HG03135 (cell line): ENCODE measurements around the gene RRAS2.
"Not testable (repeated sequence)": the region's sequence is repeated elsewhere in the genome, so short reads cannot be mapped to it uniquely, and the experiment has no call there.

Experiments used
- ATAC-seq: cut with Tn5 transposase; IDR thresholded peaks from one replicate; pipeline ENCODE4 v1.9.1; 2021; ENCODE audit warnings: mild to moderate bottlenecking, moderate library complexity; ENCODE audit not compliant: unreplicated experiment

RRAS2 gene

DNA sequence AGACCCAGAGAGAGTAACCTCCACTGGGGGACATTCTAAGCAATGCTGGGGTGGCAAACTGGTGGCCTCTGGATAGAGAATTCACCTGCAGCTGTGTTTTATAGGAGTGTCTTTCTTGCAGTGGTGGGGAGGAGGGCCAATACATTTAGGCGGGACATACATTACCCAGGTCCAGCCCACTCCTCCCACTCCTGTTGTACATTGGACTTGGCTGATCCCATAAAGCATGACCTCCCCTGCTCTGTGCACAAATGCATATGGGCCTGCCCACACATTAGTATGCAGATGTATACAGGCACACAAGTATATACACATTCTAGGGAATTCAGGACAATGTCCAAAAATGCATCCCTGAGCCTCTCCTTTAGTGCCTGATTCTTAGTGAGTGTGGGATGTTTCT lies 99.1 kb downstream of the RRAS2 start:
- no peak for ATAC-seq

DNA sequence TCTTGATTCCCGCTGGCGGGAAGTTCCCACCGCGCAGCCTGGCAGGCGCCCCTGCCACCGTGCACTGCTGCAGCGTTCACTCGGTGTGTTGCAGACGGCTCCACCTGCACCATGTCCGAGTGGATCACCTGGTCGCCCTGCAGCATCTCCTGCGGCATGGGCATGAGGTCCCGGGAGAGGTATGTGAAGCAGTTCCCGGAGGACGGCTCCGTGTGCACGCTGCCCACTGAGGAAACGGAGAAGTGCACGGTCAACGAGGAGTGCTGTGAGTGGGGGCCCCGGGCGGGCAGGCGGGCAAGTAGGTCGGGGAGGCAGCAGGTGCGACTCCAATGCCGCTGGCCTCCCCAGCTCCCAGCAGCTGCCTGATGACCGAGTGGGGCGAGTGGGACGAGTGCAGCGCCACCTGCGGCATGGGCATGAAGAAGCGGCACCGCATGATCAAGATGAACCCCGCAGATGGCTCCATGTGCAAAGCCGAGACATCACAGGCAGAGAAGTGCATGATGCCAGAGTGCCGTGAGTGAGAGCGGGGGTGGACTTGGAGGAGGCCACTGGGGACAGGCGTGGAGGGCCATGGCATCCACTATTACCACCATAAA lies 99.7 kb downstream of the RRAS2 start:
- ATAC-seq = no peak

DNA sequence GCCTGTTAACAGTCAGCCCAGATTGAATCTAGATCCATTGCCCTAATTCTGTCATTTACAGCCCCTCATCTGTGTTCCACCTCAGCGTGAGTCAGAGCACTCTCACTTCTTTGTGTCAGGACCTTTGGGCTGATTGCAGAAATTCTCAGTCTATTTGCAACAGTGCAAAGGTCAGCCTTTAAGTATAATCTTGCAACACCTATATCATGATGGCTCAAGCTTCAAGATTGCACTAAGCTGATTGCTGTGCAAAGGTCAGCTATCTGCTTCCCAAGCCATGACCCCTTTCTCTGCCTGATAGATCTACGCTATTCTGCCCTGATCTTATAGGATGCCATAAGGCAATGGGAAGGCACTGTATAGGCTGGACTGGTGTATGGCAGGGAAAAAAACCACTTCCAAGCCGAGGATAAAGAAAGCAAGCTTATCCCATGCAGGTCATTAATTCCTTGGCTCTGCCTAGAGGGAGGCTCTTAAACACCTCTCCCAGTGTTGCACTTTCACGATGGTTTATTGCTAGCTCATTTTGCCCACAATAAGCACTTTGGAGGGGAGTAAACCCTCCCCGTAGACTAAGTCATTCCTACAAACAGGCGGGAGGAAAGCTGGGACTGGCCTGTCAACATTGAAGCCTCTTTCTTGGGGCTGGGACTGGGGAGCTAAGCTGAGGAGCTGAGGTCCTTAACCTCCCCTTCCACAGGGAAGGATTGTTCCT lies 100.6 kb downstream of the RRAS2 start:
- ATAC-seq = no peak

DNA sequence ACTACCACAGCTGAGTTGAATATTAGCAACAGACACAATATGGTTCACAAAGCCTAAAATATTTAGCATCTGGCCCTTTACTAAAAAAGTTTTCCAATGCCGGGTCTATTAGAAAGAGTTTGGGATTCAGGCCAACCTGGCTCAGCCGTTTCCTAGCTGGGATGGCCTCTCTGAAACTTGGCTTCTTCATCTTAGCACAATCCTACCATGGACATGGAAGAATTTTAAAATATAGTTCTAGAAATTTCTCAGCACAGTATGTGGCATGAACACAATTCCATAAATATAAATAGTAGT lies 103.8 kb downstream of the RRAS2 start:
- ATAC-seq = no peak

DNA sequence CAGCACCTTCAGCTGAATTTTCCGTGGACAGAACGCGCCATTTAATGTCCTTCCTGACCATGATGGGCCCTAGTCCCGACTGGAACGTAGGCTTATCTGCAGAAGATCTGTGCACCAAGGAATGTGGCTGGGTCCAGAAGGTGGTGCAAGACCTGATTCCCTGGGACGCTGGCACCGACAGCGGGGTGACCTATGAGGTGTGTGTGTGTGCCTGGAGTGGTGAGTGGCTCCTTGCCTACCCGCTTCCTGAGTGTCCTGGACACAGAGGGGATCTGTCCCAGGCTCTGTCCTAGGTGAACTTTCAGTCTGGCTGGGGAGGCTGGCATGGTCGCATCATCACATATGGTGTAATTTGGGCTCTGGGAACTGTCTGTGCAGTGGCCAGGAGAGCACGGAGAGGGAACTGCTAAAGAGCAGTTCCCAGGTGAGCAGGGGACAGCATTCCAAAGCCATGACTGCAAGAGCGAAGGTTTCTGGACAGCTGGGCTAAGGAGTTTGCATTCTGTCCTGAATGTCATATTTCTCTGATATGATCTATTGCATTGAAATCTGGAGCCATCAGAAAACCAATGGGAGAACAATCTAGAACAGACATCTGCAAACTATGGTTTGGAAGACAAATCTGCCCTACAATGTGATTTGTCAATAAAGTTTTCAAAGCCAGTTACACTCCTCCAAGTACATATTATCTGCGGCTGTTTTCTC lies 104.3 kb downstream of the RRAS2 start:
- ATAC-seq = no peak

DNA sequence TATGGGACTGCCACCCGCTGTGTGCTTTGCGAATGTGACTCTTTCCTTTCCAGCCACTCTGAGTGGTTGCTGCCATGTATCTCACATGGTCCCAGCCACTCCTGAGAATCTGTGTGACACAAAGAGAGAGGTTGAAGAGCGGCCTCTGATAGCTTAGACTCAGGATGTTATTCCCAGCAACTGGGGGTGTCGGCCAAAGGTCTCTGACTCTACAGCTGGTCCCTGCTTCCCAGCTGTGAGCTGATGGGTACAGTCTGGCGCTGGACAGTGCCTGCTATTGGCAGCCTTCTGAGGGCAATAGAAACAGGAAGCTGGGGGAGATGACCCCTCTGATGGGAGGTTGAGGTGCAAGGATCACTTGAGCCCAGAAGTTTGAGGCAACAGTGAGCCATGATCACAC lies 105.1 kb downstream of the RRAS2 start:
- no peak for ATAC-seq

DNA sequence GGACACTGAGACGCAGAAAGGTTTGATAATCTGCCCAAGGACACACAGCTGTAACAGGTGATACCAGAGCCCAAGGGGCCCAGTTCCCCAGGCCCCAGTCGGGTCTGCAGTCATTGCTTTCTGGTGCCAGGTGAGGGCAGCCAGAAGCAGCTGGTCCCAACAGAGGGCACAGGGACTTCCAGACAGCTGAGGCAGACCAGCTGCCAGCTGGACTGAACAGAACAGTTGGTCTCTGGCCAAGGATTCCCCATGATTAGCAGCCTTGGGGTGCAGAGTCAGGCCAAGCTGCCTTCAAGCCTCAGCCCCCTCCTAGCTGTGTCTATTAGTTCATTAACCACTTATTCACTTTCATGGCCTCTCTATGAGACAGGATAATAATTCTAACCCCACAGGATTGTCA lies 105.6 kb downstream of the RRAS2 start:
- no peak for ATAC-seq

DNA sequence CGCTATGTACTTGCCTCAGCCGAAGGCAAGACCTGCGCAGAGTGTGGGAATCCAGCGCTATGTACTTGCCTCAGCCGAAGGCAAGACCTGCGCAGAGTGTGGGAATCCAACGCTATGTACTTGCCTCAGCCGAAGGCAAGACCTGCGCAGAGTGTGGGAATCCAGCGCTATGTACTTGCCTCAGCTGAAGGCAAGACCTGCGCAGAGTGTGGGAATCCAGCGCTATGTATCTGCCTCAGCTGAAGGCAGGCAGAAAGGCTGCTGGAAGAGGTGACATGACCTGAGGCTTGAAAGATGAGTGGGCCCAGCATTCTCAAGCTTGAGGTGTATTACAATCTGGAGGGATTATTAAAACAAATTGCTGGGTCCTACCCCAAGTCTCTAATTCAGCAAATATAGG lies 106.5 kb downstream of the RRAS2 start:
- ATAC-seq = not testable (repeated sequence)

DNA sequence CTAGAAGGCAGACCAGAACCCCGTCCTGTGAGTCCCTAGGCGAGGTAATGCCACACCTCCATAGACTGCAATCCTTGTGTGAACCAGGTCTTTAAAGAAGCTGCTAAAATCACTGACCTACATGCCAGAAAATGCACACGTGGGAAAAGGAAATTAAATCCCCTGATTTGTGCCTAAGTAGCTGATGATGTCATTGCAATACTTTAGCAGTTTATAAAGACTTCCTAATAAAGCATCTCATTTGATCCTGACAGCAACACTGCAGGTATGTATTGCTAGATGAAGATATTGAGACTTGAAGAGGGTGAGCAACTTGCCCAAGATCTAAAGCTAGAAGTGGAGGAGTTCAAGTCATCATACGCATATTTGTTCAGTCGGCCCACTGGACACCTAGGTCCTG lies 107.2 kb downstream of the RRAS2 start:
- ATAC-seq = no peak

DNA sequence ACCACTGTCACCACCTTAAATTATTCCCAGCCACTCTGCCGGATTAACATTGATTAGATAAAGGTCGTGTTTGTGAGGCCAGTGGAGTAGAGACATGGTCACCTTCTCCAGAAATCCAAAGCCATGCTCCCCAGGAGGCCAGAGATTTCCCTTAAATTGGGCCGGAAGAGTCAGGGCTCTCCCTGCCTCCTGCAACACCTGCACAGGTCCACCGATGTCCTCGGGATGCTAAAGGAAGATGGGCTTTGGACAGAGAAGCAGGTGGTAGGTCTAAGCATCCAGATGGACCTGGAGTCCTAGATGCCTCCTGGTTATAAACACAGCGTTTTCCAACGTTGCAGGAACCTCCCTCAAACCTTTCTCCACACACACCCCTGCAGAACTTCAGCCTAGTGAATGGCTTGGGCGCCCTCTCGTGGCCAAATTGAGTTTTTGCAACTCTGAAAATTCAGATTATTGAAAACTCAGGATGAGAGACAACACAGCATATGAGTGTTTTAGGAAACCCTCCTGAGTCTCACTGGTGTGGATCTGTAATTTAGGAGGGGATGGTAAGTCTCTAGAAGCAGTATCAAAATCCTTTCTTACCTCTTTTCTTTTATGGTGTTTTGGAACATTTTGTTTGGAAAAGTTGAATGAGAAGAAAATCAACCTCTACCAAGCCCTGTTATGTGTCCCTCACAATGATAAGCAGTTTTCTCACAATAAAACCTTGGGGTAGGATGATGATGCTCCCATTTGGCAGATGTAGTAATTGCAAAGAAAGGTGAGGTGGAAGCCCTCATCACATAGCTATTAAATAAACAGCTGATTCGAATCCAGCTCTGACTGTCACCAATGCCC lies 109.6 kb downstream of the RRAS2 start:
- ATAC-seq = no peak

DNA sequence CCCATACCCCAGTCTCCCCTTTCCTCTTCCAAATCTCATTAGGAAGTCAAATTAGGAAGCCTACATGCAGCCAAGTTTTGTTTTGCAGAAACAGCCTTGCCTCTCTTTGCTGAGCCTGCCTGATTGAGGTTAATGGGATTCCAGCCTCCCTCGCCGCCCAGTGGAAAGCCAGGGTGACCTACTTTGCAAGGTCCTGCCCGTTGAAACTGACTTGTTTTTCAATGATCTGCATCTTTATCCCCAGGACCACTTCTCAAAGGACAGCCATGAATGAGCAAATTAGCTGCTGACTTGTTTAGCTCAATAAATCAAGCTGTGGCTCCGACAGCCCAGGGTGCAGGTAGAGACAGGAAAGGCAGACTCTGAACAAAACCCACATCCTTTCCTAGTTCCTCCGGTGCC lies 110.4 kb downstream of the RRAS2 start:
- no peak for ATAC-seq

DNA sequence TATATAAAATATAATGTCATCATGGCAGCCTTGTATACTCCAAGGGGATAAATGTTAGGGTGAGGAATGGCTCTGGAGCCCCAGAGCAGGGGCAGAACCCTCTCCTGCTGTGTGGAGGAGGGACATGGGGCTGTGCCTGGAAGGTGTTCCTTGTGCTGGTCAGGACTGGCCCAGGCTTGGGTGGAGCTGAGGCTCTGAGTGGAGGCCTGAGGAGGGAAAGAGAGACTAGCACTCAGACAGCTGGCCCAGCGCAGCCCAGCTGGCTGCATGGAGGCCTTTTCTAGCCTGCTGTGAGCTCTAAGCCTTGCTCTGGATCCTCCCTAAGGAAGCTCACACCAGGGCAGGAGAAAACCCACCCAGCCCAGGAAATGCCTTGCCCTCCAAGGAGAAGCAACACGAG lies 113.5 kb downstream of the RRAS2 start:
- no peak for ATAC-seq

DNA sequence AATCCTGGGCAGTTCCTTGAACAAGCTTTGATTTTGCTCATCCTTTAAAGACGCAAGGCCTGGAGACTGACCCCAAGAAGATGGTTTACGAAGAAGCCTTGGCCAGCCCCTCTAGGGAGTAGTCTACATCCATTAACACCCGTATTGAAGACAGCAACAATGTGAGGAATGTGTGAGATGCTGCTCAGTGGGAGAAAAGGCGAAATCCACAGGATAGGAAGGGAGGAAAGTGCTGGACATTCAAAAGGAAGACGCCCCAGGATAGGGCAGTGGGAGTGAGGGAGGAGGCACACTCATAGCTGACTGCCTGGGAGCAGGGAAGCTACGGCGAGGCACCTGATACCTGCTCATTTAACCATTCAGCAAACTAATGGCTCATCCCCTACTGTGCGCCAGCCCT lies 114.1 kb downstream of the RRAS2 start:
- no peak for ATAC-seq

DNA sequence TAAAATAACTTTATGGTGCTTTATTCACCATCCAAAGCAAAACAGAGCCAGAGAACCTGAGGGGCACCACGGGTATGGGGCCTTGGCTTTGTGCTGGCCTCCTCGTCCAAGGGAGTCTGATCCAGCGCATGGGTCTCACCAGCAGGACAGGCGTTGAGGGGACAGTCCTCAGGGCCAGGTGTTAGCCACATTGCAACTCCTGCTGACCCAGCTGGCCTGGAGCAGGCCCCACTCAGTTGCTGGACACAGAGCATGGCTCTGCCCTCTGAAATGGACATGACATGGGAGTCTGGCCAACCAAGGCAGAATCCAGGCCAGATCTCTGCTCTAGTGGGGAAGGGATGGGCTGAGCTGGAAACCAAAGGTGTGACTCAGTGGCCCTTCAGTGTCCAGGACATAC lies 116.2 kb downstream of the RRAS2 start:
- ATAC-seq = no peak

DNA sequence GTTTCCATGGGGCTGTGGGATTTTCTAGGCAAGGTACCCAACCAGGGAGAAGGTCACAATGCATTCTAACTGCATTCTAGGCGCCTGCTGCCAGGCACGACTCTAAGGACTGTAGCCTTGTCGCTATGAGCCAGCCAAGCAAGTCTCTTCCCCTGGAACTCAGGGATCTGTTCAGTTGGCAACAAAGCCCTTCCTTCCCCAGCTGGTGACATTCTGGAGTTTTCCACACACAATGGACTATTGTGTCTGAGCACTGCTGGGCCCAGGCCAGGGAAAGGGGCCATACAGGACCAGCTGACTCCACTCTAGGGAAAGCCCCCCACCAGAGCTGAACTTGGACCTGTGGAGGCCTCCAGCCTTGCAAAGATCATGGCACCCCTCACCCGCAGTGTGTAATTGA lies 116.8 kb downstream of the RRAS2 start:
- no peak for ATAC-seq

DNA sequence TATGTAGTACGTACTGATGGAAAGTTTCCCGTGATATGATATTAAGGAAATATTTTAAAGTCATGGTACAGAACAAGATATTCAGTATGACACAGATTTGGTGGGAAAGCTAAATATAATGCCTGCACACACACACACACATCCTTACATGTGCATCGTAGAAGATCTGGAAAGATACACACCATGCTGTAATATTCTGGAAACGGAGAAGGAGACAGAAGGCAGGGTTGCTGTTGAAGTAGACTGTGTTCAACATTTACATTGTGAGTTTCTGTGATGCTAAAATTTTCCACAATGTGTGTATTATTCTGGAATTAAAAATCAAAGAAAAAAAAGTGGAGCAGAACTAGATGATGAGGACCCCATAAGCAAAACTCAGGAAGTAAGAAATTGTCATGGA lies 118.0 kb downstream of the RRAS2 start:
- no peak for ATAC-seq

DNA sequence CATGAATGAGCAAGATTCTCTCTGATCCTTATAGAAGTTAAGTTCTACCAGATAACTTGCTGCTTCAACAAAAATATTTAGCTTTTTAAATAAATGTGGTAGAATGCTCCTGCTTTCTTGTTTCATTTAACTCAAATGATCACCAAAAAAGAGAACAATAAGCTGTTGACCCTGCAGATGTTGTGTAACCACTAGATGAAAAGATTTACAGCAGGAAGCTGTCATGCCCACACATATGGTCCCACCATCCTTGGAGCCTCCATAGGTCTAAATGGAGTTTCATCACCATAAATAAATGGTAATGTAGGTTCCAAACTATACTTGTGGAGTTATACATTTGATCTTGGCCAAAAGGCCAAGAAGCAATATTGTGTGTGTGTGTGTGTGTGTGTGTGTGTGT lies 118.8 kb downstream of the RRAS2 start:
- no peak for ATAC-seq

DNA sequence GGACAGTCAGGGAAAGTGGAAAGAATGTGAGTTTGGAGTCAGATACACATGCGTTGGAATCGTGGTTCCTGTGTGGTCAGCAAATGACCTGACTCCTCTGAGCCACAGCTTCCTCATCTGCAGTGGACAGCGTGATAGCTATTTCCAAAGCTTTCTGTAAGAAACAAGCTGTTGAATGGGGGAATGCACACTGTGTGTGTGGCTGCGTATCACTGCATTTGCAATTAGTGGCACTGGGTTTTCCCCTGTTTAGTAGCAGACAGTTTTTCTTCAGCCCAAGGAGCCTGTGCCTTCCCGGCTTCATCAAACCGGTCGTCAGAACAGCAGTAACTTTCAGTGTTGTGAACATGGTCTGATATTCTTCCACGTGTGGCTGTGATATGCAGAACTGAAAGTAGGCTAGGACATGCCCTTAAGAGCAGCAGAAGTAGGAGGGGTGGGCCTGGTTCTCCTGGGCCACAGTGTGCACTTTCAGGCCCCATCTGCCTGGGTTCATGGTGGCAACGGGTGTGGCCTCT lies 121.5 kb downstream of the RRAS2 start:
- ATAC-seq = peak; percentile 98

DNA sequence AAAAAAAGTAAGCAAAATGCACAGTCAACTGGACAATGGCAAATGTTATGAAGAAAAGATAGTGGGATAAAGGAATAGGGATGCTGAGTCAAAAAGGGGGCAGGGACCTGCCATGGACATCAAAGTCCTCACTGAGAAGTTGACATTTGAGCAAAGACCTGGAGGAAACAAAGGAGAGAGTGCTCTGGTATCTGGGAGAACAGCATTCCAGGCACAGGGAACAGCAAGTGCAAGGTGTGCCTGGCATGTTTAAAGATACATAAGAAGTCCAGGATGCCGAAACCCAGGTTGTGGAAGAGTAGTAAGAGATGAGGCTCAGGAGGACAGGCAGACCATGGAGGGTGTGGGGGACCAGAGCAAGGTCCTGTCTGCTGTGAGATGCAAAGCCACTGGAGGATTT lies 123.3 kb downstream of the RRAS2 start:
- ATAC-seq = no peak

DNA sequence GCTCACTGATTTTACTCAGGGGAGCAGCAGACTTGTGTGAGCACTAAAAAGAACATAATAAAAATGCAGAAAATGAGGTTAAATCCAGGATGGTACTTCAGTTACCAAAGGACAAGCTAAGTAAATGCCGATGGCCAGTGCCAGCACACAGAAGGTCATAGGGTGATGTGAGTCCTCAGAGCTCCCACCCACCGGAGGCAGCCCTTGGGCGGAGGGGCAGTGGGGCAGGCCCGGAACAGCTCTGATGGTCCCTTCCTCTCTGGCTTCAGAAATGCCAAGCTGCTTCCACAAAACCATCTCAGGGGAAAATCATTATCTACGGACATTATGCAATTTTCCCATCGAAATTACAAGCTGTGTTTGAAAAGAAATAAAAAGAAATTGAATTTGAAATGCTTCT lies 124.5 kb downstream of the RRAS2 start:
- ATAC-seq = no peak

DNA sequence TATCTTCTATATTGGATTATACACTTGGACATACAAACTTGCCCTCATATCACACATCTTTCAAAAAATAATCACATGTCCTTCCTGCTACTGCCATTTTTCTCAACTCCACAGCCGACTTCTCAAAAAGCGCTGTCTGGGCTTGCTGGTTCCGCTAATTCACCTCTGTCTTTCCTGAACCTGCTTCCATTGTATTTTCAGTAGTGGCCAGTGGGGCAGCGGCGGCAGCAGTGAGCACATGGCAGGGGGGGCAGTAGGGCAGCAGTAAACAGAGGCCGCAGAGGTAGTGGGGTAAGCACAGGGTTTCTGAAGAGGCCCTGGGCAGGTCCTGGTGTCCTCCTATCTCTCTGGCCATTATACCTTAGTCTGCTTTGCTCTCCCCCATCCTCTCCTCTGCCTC lies 126.3 kb downstream of the RRAS2 start:
- ATAC-seq = no peak

DNA sequence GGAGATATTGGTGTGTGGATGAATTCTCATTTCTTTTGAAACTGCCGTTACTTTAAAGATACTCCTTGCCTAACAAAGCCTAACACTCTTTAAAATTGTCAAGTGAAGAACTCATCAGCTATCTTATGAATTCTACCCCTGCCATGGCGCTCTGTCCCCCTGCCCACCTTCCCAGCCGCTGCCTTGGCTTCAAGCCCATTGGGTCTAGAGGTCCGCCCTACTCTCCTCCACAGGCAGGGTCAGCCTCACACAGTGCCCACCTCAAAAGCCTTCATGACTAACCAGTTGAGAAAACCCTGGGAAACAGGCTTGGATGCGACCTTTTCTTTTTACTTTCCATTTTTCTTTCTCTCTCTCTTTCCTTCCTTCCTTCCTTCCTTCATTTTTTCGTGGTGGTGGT lies 128.6 kb downstream of the RRAS2 start:
- no peak for ATAC-seq
